Measurements from ENCODE around the gene CD34.

Gene CD34

GRCh38 chr1:207871117-207871649 lies 39.7 kb downstream of the CD34 start:
- DNase-seq = no peak

DNA sequence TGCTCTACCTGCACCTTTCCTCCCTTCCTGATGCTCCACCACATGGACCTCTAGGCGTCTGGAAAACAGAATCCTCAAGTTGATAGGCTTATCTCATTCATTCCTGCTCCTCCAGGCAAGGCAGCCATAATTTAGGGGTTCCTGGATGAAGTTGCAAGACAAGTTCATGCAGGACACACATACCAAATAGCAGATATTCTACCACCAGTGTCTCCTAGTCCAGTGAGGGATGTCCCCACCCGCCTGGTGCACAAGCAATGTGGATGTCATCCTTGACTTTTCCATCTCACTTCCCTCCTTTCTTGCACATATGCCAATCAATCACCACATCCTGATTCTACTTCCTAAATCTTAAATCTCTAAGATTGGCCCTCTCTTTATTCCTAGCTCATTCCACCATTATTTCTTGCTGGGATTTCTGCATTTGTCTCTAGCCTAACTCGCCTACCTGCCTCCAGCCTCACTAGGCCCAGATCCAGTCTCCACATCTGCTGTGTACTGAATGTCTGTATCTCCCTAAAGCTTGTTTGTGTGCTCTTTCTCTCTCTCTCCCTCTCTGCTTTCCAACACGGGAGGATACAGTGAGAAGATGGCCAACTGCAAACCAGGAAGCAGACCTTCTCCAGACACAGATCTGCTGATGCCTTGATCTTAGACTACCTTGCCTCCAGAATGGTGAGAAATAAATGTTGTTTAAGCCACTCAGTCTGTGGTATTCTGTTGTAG lies 40.5 kb downstream of the CD34 start:
- no peak for DNase-seq

DNA sequence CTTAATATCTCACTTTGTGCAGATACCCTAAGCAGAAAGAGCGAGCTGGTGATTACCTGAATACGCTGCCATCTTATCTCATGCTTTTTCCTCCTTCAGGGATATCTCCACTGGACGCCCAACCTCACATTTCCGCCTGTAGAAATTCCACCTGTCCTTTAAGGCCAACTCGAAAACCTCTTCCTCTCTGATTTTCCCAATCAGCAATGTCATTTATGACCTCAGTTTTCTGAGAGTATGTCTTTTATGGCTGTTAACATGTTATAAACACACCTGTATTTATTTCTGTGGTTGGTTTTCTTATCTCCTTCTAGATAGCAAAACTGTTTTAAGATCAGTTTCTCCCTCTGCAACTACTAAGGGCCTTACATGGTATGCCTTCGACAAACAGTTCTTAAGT lies 41.1 kb downstream of the CD34 start:
- DNase-seq = no peak

DNA sequence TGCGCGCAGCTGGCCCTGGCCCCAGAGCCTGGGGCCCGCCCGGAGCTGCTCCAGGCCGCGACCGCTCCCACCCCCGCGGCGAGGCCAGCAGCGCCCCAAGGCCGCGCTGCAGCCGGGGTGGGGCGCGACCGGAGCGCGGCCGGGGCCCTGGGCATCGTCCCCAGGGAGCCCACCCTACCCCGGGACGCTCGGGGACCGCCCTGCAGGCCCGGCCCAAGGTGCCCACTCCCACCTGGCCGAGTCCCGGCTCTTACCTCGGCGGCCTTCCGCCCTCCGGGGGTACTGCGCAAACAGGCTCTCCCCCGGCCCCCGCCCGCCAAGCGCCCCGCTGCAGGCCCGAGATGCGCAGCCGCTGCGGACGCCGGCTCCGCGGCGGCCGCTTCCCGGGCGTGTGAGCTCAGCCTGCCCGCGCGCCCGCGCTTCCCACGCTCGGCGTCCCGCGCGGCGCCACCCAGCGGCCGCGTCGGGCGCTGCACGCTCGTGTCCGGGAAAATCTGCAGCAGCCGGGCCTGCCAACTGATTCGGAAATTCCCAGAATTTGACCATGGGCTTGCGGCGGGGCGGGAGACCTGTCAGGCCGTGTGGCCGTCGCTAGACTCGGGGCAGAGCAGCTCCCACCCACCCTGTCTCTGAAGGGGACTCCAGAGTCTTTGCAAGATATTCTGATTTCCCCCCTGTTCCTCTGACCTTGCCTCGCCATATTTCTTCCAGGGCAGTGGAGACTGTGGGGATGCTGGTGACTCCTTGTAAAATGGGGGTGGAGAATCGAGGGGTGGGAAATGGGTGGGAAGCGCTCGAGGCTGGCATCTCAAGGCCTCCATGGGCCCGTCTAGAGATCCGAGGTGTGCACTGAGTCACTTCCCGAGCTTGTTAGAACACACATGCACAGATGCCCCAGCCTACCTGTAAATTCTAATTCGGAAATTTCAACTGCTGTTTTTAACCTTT lies 41.9 kb downstream of the CD34 start:
- peak; percentile 49 for DNase-seq

DNA sequence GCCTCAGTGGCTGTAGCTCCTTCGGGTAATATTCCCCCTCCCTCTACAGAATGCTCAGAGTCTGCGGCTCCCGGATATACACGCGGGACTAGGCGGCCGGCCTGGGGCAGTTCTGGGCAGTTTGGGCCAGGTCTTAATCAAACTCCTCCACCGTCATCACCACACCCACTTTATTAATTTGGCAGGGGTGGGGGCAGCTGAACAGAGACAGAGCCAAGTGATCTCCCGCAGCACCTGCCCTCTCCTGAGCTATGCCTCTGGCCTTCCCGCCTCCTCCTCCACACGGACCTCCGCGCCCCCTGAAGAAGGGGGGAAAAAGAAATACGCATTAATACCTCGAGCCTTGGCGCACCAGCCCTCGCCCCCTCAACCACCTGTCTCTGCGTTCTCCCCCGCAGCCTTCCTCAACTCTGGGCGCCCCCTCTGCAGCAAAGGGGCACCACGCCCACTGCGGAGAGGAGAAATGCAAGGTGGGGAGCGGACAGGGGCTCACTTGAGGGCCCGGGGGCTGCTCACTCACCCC lies 42.6 kb downstream of the CD34 start:
- no peak for DNase-seq

DNA sequence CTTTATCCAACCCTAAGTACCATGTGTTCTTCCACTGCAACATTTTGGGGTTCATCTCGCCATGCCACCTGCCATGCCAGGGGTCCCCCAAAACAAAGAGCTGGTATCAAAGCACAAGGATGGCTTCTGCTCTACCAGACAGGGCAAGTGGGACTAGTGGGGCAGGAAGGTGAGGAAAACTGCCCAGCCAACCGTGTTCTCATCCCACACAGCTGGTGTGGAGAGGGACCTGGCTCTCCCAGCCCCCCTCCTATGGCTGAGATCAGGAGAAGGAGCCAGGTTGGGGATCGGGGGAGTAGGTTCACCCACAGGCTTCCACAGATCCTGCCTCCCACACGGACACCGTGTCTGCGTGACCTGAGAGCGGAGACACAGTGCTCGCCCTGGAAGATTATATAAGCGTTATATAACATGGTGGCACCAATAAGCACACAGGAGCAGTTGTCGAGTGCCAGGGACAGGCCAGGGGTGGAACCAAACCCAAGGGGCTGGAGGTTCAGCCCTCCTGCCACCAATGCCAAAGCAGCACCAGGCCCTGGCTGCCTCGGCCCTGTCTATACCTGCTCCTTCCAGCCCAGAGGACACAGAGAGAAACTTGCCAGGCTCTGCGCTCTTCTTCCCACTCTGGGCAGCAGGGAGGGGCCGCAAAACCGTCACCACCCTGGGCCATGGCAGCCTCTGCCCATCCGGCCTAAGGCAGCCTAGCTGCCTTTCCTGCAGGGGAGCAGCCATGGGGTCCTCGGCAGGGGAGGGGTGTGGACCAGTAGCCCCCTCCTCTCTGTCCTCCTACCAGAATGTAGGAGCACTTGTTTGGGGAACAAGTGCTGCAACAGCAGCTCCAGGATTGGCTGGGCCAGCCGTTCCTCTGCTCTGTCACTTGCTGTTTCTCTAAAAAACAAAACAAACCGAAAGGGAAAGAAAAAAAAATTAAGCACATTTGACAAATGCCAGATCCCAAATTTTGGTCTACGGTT lies 43.5 kb downstream of the CD34 start:
- no peak for DNase-seq

DNA sequence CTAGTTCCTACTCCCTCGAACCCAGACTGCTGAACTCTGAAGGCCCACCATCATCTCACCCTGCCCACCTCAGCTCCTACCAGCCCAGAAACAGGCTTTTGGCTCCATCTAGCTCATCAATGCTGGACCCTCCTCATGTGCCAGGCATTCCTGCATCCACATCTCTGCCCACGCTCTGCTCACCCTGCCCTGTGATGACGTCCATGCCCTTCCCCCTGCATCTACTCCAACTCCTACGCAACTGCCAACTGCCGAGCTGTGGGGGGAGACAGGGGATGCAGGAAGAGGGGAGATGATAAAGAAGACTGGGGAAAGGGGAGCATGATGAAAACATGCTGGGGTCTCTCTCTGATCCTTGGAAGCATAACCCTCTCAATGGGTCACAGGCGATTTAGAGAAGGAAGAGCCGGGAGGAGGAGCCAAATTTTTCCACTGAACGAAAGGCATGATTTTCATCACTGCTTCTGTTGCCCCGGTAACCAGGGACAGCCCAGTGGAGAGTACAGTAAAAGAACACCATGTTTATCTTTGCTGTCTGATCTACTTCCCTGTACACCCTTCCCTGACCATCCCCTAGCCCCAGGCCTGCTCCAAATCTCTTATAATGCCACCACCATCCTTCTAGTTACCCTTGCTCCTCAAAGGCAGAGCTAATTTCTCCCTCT lies 44.3 kb downstream of the CD34 start:
- DNase-seq = no peak

DNA sequence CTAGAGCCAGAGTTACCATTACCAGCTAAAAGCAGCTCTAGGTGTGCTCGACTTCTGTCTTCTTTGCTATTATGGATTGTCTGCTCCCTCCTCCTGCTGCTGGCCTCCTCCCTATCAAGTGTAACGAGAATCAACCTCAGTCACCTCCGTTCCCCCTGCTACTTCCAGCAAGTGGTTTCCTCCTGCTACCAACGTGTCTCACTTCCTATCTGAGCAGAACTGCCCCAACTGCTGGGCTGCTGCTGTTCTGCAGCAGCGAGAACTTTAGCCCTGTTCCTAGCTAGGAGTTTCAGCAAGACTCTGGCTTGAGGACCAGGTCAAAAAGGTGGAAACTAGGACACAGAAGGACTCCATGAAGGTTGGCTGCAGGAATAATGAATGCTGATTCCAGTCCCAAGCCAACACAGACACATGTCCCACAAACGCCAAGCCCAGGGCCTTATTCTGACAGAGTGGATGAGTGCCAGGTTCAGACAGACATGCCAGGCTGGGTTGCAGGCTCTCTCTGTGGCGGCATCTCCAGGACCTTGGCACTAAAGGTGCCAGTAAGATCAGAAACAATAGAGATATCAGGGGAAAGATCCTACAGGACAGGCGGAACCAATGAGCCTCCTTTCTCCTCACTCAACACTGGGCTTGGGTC lies 46.9 kb downstream of the CD34 start:
- peak; percentile 26 for DNase-seq

GRCh38 chr1:207862241-207862787 lies 48.6 kb downstream of the CD34 start:
- DNase-seq = no peak

DNA sequence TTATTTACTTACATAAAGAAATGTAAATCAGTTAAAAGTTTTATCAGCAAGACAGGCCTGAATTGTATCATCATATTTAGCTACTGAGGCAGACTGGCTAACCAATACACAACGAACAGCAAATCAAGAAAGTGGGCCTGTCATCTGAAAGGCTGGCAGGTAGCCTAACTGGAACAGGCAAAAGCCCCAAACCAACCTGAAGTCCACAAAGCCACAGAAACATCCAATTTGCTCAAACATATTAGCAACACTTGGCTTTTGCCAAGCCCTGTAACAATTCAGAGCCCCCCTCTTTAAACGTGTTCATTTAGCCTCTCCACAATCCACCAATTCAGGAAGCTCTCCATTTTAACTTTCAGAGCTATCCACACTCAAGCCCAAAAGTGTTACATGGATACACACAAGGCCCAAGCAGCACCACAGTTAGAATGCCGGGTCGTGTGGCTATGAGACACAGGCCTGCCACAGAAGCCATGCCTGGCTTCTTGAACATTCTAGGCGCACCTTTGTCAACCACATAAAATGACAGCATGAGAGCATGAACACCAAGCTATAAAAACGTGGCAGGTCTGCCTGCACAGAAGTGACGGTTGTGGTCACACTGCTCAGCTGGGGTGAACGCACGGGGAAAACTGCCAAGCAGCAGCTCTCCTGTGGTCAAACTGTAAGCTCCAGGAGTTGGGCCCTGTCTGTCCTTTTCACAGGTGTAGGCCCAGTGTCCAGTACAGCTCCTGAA lies 49.3 kb downstream of the CD34 start:
- DNase-seq = no peak

DNA sequence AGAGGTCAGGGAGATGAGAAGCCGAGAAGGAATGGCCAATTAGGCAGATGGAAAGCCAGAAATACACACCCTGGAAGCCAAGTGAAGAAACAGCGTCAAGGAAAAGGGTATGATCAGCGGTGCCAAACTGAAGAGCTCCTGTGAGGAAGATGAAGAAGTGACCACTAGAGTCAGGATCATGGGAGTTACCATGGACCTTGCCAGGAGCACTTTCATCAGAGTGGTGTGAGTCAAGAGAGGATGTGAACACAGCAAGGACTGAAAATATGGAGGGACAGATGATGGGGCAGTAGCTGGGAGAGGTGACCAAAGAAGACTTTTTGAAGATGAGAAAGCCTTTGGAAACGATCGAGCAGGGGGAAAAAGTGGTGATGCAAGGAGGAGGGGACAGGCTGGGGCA lies 50.4 kb downstream of the CD34 start:
- no peak for DNase-seq

DNA sequence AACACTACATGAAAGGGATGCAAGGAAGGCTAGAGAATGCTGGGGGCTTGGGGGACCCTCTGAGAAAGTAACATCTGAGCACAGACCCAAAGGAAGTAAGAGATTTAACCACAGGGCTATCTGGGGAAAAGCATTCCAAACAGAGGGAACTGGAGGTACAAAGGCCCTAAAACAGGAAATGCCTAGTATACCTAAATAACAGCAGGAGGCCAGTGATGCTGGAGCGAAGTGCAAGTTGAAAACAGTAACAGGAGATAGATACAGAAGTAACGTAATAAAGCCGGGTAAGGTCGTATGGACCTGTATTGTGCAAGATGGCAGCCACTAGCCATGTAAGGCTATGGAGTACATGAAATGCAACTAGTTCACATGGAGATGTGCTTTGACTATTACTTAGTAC lies 52.1 kb downstream of the CD34 start:
- no peak for DNase-seq

- DNase-seq = no peak
These were observed 52.6 kb downstream of the CD34 start for GRCh38 chr1:207858281-207858680.

- no peak for DNase-seq
These were observed 53.5 kb downstream of the CD34 start for GRCh38 chr1:207857447-207857846.

DNA sequence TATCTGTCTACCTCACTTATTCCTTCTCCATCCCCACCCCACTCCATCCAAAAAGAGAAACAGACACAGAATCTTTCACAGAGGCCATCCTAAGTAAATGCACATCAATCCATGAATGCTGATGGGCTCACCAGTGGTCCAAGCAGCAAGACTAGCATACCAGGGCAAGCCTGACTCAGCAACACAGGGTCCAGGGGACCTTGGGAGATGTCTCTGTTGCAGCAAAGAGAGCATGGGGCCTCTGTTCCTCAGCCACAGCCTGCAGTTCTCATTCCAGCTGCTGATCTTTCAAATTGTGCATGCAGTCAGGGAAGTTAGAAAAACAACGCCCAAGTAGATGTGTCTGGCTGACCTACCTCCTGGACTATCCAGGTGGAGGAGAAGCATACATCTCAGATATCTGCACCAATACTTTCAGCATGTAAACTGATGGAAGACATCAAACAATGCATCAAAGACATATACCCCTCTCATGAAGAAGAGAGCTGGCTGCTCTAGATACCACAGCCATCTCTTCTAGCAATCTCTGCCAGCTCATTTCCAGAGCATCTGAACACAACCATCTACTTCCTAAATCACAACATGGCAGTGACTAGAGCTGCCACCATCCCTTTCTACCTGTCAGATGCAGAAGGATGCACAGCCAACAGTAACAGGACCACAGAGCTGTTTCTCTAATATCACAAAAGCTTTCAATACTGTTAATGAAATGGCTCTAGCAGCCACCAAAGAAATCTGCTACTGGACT lies 54.5 kb downstream of the CD34 start:
- DNase-seq = no peak

DNA sequence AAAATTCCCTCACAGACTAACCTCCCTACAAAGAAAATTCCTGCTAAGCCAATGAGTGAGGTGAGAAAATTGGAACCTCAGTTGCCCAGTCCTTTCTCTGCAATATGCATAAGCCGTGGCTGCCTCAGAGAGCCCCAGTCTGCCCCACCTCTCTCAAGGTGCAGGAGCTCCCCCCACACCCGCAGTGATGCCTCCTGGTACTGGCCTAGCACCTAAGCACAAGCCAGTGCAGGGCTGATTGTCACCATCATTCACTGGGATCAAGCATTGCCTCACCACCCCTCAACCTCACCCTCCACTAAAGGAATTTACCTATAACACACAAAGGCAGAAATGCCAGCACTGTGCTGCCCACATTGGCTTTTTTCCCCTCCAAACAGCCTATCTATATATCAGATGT lies 56.9 kb downstream of the CD34 start:
- no peak for DNase-seq

DNA sequence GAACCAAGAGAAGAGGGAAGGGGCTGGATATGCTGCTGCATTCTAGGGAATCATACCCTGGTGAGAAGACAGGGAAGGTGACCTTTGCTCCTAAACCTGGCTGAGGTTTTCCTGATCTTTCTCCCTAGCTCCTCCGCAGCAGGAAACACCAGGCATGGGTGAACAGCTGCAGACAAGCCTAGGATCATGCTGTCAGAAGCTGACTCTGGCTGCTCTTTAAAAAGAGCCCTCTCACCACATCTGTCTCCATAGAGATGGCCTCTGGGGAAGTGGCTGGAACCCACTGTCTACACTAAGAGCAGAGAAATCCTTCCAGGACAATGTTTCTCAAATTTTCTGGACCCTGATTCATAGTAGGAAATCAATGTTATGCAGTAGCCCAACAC lies 57.6 kb downstream of the CD34 start:
- DNase-seq = no peak

DNA sequence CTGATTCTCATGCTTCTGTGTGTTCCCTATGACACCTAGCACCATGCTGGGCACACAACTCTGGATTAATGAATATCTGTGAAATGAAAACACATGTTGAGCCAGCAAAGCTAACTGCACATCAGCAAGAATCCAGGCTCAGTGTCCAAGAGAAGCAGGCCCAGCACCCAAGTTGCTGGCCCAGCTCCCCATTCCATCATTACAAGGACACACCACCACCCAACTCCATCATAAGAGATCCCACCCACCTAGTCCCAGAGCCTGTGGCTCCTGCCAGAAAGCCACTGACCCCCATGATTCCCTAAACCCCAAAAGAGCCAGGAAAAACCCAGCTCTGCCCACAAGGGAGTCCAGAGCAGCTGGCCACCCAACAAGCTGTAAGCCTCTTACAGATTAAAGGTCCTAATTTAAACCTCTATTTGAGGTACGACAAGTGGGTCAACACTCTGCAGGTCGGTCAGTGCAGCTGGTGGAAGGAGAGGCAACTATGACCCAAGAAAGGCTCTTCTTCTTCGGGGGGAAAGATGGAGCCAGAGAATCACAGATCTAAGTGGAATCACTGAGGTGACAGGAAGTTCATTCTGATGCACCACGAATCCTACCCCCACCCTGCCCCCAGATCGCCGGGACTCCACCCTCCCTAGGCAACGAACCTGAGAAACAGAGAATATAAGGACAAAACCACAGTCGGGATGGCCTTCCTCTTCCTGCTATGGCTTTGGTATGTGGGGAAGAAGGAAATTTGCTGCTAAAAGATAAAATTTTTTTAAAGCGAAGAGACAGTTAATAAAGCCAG lies 58.2 kb downstream of the CD34 start:
- DNase-seq = no peak

DNA sequence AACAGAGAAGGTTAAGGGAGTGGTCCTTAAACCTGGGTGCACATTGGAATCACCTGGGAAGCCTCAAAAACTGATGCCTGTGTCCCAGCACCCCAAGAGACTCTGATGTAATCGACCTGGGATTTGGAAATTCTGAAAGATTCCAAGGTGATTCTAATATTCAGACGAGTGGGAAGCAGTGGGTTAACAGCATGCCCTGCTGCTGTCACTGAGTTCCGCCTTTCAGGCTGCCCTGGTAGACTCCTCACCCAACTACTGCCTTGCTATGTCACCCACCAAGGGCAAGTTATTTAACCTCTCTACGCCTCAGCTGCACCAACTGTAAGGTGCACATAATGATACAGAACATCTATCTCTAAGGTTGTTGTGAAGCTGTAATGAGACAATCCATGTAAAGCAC lies 59.2 kb downstream of the CD34 start:
- DNase-seq = no peak

Measured in effector CD4-positive, alpha-beta T cell (primary cell).